DLD1 (cell line): ENCODE data around the gene FCER1G.

Experiments
- in situ Hi-C: cut with HindIII; loops from 2 replicates; pipeline ENCODE4 v1.10.0; 2017; ENCODE audit warnings: low sequenced_read_pairs

The FCER1G gene

DNA sequence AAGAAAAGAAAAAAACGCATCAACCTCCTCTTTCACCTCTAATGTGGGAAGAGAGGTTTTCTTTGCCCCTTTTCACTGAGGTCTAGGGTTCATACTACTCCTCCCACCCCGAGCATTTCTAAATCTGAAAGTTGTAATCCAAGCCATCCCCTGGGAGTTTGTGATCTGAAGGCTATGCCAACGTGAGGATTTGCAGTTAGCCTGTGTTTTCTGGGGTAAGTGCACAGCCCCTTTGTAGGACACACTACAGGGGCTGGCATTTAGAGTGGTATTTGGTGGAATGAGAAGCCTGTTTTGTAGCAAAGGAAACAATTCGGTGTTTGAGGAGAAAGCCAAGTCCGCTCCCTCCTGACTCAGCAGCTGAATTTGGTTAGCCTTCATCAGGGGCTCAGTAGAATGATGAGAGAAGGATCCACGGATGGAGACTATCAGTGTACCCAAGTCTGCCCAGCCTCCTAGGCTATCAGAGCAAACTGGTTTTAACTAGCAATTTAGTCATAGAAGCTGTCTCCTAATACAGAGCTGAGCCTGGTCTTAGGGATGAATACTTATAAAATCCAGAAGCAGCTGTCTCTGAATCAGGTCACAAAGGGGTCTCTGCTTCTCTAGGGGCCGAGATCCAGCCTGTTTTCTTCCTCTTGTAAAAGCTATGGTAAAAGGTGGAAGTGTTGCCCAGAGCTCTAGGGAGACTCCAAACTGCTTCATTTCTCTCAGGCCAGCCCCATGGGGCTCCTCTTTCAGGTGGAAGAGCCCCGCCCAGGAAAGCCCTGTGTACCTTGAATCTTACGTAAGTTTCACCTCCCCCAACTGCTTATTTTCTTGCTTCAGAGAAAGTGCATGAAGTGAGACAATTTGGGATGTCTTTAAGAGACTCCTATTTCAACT, 45.5 kb downstream of the FCER1G start:
- in situ Hi-C loops: no loop called here

DNA sequence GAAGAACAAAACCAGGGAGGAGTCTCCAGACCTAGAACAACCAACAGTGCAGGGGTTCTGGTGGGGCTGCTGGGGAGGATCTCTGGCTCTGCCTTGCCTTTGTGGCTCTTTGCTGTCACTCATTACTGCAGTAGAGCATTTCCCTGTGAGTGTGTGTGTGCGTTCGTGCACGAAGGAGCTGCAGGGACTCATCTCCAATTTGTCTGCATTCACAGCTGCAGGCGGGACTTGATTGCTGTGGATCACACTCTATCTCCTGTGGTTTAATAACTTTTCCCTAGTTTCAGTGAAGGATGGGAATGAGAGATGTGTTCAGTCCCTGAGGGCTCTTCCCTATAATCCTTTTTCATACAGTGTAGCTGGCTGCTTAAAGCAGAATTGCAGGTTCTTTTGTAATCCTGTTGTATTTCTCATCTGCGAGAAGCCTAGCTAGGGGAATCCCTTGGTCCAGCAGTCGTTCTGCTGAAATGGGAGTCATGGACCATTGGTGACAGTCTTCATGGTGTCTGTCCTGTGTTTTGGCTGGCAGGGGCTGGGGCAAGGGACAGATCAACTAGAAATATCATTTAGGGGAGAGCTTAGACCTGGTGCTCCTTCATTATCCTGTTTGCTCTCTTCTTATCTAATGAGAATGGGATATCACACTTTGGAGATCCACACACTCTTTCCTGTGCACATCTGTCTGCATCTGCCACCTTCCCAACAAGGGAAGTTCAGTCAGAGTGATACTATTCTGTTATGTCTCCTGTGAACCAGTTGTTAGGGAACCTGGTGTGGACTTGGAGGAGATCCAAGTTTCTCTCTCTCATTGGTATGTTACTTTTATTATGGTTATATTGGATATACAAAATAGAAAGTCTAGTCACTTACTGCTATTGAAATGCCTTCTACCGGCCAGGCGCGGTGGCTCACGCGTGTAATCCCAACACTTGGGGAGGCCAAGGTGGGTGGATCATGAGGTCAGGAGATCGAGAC, 46.5 kb downstream of the FCER1G start:
- in situ Hi-C loops: no loop called here

DNA sequence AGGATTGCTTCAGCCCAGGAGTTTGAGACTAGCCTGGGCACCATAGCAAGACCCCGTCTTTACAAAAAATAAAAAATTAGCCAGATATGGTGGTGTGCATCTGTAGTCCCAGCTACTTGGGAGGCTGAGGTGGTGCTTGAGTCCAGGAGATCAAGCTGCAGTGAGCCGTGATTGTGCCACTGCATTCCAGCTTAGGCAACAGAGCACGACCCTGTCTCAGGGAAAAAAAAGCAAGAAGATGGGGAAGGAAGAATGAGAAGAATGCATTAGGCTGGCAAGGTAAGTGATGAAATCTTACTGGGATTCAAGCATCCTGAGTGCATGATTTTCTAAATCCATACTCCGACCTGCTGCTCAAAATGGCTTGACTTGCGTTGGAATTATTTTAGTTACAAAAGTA, 50.2 kb downstream of the FCER1G start:
- in situ Hi-C loops: no loop called here

DNA sequence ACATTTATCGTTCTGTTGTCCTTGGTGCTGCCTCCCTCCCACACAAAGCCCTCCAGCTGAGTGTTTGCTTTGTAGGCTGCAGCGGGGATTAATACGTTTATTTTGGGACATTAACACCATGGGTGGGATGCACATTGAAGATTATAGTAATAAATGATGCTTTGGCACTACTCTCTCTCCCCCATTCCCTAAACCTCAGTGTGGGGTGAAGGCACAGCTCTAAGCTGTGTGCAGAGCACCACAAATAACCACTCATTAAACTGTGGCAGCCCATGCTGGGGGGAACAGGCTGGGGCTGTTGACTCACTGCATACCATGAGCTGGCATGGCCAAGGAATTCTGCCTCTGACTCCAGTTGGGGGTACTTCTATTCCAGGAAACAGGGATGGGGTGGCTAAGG, 51.1 kb downstream of the FCER1G start:
- in situ Hi-C loops: no loop called here

DNA sequence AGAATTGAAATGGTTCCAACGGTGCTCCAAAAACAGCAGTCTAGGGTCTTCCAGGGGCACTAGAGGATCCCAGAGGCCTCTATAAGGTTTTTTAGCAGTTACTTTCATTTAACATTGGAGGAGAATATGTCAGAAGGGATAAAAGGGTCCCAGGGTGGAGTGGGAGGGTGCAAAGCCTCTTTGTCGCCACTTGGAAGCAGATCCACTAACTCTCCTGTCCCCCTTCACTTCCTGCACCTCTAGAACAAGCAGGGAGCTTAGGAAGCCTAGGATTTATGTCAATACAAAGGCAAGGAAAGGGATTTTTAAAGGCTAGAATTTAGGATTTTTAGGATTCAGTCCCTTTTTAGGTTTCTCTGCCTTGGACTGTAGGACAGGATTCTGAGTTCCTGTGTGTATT, 51.7 kb downstream of the FCER1G start:
- in situ Hi-C loops: no loop called here

DNA sequence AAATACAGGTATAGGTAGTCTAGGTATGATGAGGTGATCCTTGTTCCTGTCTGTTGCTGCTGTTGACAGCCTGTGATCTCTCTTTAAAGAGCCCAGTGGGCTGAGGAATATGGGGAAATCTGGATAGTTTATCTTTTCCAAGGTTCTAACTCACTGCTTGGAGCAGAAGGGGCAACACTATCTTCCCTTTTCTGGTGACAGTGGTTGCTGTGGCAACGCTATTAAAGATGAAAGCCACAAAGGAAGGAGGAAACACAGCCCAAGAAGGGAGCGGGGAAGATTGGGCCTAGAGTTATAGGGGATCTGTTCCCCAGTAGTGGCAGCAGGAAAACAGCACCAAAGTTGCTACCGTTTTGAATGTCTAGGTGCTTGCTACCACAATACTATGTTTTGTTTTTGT, 52.2 kb downstream of the FCER1G start:
- in situ Hi-C loops: no loop called here
